Ishikawa (cell line): ENCODE data around the gene ANKRD44.

Experiments
- CREB1 ChIP-seq: IDR thresholded peaks from 2 replicates; pipeline ENCODE4 v1.6.1; 2012; ENCODE audit warnings: low read depth
- FOXM1 ChIP-seq: IDR thresholded peaks from 2 replicates; pipeline ENCODE4 v1.6.1; 2012; ENCODE audit warnings: low read depth, borderline replicate concordance
- ZBTB7A ChIP-seq: IDR thresholded peaks from 2 replicates; pipeline ENCODE4 v1.6.1; 2012; ENCODE audit warnings: low read depth

DNA sequence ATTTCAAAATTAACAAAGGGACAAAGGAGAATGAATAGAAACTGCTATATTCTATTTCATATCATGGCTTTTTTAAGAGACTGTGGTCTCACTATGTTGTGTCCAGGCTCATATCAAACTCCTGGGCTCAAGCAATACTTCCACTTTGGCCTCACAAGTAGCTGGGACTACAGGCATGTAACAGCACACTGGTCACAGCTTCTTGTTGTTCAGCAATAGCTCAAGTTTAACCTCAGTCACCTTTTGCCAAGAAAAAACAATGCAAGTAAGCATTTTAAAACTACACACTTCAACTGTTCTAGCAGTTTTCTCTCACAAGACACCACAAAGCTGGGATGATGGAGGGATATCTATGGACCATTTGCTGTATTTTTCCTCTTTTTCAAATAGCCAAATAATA lies 77.1 kb downstream of the ANKRD44 start:
- TF ChIP-seq ZBTB7A (no peak), FOXM1 (no peak), CREB1 (no peak)
